Stimulated activated CD4-positive, alpha-beta T cell treated with anti-CD3 and anti-CD28 coated beads, Interleukin-2, amount 100 ng/mL, for 4 hours (primary cell): ENCODE results near the gene LYZL1.
"Not testable (repeated sequence)": the region's sequence is repeated elsewhere in the genome, so short reads cannot be mapped to it uniquely, and the experiment has no call there.

Source experiments
- DNase-seq: peaks from one replicate; pipeline ENCODE4 v3.0.0-alpha.2; 2020; ENCODE audit warnings: low read depth

Gene LYZL1

DNA sequence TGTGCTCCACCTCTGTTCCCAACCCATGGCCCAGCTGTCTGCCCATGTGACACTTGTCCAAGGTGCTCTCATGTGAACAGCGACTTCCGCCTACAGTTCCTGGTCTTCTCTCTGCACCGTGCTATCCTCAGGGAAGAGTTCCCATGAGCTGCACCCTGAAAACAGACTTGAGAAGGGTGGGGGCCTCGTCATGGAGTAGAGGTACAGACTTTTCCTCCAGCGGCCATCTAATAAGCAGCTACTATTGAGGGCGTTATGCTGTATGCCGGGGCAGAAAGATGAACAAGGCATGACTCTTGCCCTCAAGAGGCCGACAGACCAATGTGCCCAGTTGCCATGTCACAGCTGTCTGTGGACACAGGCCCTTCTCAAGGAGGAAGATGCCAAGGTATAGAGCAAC lies 25.4 kb upstream of the LYZL1 start:
- no peak for DNase-seq

DNA sequence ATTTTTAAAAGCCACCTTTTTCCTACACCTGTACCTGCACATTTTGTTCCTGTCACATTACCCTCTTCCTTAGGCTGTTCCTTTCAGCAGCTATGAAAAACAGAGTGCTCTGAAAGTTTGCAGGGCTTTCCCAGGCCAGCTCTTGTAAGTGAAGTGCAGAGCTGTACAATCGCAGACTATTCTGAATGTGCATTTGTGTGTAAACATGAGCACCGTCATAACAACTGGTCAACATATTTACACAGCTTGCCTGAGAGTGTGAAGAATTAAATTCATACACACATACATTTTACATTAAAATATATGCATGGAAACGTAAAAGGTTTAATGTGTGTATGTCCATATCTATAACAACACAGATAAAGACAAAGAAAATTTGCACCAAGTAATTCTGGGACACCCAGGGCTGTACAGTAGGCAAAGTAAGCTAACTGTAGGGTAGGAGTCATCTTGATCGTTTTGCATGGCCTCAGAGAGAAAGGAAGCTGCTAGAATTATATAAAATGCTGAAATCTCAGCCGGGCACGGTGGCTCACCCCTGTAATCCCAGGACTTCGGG lies 23.6 kb upstream of the LYZL1 start:
- no peak for DNase-seq

DNA sequence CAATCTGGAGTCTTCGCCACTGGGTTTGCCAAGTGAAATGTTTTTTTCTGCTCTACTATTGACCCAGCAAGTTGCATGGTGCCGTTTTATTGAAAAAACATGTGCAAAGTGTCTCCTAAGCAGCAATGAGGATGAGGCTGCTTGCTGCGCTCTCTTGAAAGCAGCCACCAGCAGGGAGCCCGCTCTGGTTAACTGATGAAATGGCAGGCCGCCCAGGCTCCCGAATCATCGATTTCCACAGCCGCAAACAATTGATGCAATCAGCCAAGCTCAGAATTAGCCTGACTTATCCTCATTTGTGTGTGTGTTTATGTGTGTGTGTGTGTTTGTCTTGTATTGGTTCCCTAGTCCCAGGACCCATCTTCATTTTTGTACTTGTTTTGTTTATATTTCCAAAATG lies 22.2 kb upstream of the LYZL1 start:
- DNase-seq, result no peak

DNA sequence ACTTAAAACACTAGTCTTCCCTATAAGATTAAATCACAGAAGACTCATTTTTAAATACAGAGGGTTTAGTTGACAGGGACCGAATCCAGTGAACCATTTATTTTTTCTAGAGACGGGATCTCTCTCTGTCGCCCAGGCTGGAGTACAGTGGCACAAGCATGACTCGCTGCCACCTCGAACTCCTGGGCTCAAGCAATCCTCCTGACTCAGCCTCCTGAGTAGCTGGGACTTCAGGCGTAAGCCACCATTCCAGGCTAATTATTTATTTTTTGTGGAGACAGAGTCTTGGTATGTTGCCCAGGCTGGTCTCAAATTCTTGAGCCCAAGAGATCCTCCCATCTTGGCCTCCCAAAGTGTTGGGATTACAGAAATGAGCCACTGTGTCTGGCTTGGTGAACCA lies 20.9 kb upstream of the LYZL1 start:
- no peak for DNase-seq

DNA sequence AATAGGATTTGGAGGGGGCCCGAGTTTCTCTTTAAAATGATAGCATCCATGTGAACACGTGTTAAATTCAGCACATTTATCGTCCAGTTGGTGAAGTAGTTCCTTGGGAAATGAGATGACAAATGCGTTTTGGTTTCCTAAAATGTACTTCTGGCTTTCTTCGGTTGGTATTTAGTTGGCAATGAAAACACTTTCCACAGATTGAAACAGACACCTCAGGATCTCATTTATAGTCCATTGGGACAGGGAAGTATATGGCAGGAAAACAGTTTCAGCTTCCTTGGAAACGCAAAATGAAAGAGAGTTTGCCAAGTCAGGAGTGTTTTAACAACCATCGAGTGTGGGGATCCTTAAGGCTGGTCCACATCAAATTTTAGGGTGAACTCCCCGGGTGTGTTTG lies 19.4 kb upstream of the LYZL1 start:
- no peak for DNase-seq

DNA sequence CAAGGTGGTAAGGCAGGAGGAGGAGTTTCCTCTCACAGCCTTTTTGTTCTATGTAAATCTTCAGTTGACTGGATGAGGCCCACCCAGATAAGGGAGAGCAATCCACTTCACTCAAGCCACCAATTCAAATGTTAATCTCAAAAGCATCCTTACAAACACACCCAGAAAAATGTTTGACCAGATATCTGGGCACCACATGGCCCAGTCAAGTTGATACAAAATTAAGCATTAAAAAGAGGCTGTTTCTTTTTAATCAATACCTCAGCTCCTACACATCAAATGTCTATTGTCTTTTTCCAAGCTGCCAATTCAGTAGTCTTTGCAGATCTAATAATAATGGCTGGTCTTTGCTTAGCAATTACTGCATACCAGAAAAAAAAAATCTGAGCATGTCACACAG lies 18.0 kb upstream of the LYZL1 start:
- DNase-seq, result no peak

DNA sequence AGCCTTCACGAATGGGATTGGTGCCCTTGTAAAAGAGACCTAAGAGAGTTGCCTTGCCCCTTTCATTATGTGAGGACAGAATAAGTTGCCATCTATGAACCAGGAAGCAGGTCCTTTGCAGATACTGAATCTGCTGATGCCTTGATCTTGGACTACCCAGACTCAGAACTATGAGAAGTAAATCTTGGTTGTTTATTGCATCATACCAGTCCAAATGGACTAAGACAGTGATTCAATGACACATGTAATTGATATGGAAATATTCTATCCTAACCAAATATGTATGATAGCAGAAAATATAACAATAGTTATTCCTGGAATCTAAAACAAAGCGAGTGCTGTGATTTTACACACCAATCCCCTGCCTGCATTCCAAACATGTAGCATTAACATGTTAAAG lies 17.0 kb upstream of the LYZL1 start:
- no peak for DNase-seq

DNA sequence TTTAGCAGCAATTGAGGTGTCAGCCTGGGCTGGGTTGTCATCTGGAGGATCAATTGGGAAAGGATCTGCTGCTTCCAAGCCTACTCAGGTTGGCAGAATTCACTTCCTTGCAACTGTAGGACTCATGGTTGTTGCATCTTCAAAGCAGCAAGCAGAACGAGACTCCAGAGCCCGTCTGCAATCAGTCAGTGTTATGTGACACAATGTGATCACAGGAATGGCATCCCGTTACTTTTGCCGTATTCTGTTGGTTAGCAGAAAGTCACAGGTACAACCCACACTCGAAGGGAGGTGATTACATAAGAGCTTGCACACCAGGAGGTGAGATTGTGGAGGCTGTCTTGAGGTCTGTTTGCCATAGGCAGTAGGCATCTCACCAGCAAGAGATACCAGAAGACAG lies 15.4 kb upstream of the LYZL1 start:
- no peak for DNase-seq

DNA sequence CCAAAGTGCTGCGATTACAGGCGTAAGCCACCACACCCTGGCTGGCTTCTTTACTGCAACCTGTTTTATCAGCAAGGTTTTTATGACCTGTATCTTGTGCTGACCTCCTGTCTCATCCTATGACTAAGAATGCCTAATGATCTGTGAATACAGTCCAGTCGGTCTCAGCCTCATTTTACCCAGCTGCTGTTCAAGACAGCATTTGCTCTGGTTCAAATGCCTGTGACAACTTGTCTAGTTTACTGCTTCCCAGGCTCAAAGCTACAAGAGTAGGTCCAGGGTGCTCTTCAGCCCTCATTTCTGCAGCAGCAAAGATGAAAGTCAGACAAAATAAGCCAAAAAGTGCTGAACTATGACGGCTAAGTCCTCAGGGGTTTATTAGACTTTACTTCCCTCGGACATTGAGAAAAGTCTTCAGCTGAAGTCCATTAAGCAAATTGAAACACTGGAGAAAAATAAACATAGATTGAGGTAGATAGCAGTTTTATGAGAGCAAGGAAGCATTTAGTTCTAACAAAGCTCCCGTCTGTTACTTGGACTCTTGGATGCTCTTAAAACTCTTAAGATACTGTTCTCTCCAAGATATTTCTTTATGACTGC lies 12.5 kb upstream of the LYZL1 start:
- DNase-seq, result no peak

DNA sequence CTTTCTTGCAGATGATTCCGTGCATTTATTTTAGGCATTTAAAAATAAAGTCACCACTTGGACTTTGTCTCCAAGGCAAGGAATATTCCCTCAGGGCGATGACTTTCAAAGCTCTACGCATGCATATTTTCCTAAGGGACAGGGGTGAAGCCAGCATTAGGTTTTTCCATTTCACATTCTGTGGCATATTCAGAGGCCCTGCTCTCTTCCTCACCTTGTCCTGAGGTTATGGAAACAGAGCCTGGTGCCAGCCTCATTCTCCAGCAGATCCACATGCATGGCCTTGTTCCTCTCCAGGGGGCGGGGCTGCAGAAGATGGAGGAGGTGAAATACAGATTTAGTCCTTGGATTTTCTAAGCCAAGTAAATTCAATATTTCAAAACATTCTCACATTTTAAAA lies 11.6 kb upstream of the LYZL1 start:
- no peak for DNase-seq

DNA sequence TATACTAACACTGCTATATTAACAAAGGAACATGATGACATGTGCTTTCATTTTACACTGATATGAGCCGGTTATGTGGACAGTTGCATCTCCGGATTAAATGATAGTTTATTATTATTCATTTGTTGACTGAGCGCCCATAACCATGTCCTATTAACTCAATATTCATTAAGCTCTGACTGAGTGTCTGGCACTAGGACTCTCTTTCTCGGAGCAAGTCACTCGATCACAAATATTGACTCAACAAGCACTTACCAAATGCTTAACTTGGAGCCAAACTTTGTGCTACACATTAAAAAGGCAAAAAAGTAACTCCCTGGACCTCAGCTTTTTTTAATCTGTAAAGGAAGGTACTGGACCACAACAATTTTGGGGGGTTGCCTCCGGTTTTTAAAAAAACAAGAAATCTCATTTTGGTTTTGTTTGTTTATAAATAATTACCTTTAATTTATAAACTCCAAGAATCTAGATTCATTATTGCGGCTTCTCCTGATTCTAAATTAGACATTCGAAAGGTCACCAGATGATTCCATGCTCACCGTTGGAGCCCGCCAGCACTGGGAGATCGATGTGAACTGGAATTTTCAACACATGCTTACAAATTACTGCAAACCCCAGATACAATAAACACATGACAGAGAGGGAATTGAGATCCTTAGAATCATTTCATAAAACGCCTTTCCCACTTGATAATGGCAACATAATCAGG lies 8.9 kb upstream of the LYZL1 start:
- no peak for DNase-seq

DNA sequence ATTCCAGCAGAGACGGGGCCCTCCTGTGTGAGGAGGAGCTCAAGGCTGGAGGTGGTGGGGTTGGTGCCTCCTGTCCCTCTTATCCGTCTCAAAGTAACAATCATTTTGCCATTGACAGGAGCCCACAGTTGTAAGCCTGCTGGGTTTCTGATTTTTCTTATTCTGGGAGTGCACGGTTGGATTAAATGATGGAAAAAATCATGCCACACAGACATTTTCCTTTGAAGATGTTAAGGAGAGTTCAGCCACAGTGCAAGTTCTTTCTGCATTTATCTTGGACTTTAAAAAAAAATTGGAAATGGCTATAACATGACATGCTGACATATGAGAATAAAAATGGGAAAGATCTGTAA lies 8.4 kb upstream of the LYZL1 start:
- no peak for DNase-seq

DNA sequence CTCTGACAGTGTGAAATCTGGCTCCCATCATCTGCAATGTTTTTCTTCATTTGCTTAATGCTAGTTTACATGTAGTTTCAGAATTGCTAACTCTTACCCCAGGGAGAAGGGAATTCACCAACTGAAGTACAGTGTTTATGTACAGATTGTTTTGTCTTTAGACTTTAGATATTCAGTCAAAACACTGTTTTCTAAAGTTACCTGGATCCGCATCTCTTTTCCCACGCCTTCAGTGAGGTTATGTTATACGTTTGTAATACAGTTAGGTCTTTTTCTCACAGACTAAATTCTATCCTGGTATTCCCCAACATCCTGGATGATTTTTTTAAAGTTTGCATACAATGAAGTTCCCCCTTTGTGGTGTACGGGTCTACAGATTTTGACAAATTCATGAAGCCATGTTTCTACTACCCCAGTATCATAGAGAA lies 3.2 kb upstream of the LYZL1 start:
- no peak for DNase-seq

DNA sequence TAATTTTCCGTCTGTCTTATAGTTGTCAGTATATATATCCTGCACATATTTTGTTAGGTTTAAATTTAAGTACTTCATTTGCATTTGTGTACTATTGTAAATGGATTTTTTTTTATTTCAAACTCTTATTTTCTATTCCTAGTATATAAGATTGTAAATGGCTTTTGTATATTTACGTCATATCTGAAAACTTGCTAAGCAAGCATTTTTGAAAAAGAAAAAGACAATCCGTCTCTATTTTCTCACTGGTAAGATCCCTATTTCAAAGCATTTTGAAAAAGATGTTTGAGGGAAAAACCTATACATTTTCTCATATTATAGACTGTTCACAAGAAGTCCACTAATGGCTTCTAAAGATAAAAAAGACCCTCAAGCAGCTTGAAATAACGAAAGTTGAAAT lies 1.2 kb upstream of the LYZL1 start:
- DNase-seq, result no peak

DNA sequence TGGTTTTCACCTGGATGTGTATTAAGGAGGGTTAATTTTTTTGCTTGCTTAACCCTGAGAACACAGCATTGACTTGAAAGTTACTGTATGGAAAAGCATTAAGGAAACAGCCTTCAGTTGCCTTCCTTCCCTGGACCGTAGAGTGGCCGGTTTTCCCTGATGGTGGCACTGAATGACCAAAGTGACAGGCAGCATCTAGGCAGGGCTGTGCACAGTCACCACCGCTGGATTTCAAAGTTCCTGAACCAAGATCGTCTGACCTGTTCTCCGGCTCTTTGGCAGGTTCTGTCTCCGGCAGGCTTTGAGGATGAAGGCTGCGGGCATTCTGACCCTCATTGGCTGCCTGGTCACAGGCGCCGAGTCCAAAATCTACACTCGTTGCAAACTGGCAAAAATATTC lies 2.7 kb downstream of the LYZL1 start:
- DNase-seq, result not testable (repeated sequence)

DNA sequence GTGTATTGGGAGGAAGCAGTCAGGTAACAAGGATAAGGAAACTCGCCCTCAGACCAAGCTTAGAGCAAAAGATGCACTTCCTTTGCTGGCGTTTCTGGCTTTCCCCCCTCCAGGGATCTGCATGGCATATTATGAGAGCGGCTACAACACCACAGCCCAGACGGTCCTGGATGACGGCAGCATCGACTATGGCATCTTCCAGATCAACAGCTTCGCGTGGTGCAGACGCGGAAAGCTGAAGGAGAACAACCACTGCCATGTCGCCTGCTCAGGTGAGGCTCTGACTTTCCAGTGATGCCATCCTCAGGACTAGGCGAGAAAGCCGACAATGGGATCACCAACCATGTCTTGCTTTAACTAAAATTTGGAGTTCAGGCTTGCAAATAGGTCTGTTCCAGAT lies 3.5 kb downstream of the LYZL1 start:
- DNase-seq, result not testable (repeated sequence)

DNA sequence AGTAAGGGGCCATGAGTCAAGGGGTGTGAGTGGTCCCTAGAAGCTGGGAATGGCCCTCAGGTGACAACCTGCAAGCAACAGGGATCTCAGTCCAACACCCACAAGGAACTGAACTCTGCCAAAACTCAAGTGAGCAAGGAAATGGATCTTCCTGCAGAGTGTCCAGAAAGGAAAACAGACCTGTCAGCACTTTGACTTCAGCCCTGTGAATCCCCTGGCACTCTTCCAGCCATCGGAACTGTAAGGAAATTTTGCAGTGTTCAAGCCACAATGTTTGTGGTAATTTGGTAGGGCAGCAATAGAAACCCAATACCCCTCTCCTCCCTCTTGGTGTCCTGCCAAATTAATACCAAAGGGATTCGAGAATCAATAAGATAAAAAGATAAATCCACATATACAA lies 6.9 kb downstream of the LYZL1 start:
- DNase-seq, result no peak

DNA sequence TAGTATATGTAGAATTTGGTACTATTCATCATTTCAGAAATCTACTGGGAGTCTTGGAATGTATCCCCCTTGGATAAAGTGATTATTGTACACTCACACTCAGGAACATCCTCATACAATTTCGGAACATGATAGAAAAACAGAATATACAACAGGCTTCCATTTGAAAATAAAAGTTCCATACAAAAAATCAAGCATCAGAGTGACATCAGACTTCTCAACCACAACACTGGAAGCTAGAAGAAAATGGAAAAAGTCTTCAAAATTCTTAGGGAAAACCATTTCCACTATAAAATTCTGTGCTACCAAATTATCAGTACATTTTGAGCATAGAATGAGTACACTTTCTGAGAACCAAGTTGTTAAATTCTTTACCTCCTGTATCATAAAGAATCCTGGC lies 8.8 kb downstream of the LYZL1 start:
- DNase-seq, result no peak

DNA sequence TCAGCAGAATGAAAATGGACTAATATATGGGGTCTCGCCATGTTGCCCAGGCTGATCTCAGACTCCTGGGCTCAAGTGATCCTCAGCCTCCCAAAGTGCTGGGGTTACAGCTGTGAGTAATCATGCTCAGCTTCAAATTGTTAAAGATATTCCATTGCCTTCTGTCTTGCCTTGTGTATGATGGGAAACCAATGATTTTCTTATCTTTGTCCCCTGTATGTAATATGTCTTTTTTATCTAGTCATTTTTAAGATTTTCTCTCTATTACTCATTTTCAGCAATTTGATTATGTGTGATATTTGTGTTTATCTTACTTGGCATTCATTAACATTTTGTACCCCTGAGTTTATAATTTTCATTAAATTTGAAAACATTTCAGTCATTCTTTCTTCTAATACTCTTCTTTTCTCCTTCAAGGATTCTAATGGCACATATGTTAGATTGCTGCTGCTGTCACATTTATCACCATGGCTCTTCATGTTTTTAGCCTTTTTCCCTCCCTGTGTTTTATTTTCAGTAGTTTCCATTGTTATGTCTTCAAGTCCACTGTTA lies 12.6 kb downstream of the LYZL1 start:
- DNase-seq, result no peak

DNA sequence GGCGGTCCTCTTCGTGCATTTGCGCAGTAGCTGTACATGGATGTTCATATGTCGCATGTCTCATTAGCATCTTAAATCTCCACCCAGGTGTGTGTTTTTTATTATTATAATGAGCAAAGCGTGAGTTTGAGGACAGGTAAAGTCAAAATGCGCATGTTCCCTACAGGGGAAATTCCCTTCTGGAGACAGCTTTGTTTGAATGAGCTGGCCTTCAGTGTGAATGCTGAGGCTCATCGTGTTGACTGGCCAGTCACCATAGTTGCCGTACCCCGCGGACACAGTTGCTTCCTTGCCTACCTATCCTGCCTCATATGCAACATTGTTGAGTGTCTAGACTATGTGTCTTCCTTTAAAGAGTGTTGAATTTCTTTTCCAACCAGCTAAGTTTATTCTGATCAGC lies 13.6 kb downstream of the LYZL1 start:
- no peak for DNase-seq

DNA sequence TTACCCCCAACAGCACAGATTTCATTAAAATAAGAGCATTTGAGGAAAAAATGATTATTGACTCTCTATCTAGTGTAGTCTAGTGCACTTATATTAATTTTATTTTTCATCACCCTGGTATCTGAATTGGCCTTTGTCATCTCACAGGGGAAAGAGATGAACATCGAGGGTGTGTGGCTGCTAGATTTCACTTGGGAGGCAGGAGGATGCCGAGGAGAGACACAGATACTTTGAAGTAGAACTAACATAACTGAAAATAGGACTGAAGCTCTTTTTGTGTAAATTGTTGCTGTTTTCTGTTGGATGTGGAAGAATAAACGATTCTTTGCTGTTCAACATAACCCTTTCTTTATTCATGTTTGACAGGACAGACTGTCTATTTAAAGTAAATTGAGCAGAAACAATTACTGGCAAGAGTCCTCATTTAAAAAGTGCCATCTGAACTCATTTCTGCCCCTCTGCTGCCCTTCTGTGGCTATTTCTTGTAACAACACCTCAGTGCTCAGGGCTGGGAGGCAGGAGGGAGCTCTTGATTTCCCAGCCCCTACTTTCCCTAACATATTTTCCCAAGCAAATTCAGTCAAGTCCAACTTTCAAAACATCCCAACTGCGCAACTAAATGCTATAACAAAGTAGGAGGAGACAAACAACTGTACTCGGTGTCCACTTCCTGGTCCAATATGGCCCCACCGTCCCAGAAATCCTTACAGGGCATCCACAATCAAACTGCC lies 15.6 kb downstream of the LYZL1 start:
- no peak for DNase-seq

DNA sequence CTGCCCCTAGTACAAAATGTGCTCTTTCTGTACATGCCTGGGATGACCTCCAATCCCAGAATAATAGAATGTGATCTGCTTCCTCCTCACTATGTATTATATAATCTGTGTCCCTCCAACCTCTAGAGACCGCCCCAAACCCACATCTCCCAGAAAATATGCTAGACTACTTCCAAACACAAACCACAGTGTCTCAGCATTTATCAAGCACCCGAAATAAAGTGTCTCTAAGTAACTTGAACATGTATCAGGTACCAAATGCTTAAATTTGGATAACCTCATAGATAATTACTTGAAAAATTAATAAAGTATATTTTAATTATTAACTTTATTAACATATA lies 16.1 kb downstream of the LYZL1 start:
- DNase-seq, result no peak

DNA sequence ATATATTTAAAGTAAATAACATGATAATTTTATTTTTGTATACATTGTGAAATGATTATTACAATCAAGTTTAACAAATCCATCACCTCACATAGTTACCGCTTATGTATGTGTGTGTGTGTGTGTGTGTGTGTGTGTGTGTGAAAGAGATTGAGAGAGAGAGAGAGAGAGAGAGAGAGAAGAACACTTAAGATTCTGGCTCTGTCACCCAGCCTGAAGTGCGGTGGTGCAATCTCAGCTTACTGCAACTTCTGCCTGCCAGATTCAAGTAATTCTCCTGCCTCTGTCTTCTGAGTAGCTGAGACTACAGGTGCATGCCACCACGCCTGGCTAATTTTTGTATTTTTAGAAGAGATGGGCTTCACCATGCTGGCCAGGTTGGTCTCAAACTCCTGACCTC lies 17.8 kb downstream of the LYZL1 start:
- no peak for DNase-seq
